HCT116 (cell line): ENCODE measurements around the gene SLC38A3.

Source experiments
- EGR1 ChIP-seq: IDR thresholded peaks from 2 replicates; pipeline ENCODE4 v1.6.1; 2012; ENCODE audit warnings: low read depth
- EZH2 ChIP-seq: fragments of 200-600 bp; sonication (generic); IDR thresholded peaks from 2 replicates; pipeline ENCODE4 v1.6.1; 2017; ENCODE audit warnings: antibody characterized with exemption, mixed run types
- EZH2phosphoT487 ChIP-seq: fragments of 200-600 bp; IDR thresholded peaks from 2 replicates; pipeline ENCODE4 v1.6.1; 2018; ENCODE audit warnings: antibody characterized with exemption, borderline replicate concordance
- FOSL1 ChIP-seq: IDR thresholded peaks from 2 replicates; pipeline ENCODE4 v1.6.1; 2012; ENCODE audit warnings: low read depth
- POLR2A ChIP-seq: IDR thresholded peaks from 2 replicates; pipeline ENCODE4 v1.7.0; 2011; ENCODE audit warnings: borderline replicate concordance; ENCODE audit not compliant: insufficient read depth, insufficient read length; ENCODE audit errors: extremely low read depth
- RAD21 ChIP-seq: IDR thresholded peaks from 2 replicates; pipeline ENCODE4 v1.6.1; 2012; ENCODE audit warnings: low read depth, mild to moderate bottlenecking
- SP1 ChIP-seq: IDR thresholded peaks from 2 replicates; pipeline ENCODE4 v1.6.1; 2012; ENCODE audit warnings: low read depth
- TCF7L2 ChIP-seq: IDR thresholded peaks from 2 replicates; pipeline ENCODE4 v1.7.0; 2011; ENCODE audit warnings: borderline replicate concordance, inconsistent platforms; ENCODE audit not compliant: insufficient read depth, insufficient read length; ENCODE audit errors: extremely low read depth
- ZFX ChIP-seq: fragments of 450-650 bp; IDR thresholded peaks from 2 replicates; pipeline ENCODE4 v1.6.1; 2017
- TF ChIP-seq, protein P1 (sequence below), 3 experiments: fragments of 200-600 bp in 1 of 3; sonication (generic) in 1 of 3; IDR thresholded peaks in 2 of 3; conservative IDR thresholded peaks in 1 of 3; 2 replicates each; pipeline ENCODE4 v1.5.1; 2012 to 2017; ENCODE audit warnings: low read depth in 2 of 3, low read length in 2 of 3, antibody characterized with exemption in 1 of 3, borderline replicate concordance in 1 of 3, control low read depth in 1 of 3, mild to moderate bottlenecking in 1 of 3, mixed read lengths in 1 of 3, mixed run types in 1 of 3, moderate library complexity in 1 of 3; ENCODE audit not compliant: insufficient read depth in 1 of 3
- TF ChIP-seq, protein P2 (sequence below): IDR thresholded peaks from 2 replicates; pipeline ENCODE4 v1.6.1; 2012; ENCODE audit warnings: low read depth

DNA sequence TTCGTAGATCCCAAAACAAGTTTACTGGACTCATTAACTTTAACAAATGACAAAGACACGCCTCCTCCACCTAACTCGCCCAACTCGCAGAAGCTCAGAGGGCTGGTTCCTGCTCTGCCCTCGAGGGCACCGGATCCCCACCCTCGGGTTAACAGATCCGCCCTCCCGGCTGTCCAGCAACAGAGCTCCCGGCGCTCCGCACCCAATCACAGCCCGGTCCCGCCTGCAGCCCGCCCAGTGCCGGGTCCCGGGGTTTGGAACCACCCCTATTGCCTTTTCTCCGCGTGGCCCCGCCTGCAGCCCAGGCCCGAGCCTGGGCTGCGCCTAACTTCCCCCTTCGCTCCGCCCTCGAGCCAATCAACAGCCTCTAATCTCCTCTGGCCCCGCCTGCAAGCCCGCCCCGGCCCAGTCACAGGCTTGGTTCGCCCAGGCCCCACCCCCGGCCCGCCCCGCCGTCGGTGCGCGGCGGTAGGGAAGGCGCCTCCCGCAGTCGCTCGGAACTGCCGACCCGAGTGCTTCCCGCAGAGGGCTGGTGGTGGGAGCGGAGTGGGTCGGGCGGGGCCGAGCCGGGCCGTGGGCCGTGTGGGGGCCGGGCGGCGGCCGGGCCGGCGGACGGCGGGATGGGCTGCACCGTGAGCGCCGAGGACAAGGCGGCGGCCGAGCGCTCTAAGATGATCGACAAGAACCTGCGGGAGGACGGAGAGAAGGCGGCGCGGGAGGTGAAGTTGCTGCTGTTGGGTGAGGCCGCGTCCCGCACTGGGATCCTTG is 30.8 kb downstream of the SLC38A3 start, which contains the start of gene GNAI2:
- TF ChIP-seq TCF7L2: no peak
- TF ChIP-seq, protein P1, sequence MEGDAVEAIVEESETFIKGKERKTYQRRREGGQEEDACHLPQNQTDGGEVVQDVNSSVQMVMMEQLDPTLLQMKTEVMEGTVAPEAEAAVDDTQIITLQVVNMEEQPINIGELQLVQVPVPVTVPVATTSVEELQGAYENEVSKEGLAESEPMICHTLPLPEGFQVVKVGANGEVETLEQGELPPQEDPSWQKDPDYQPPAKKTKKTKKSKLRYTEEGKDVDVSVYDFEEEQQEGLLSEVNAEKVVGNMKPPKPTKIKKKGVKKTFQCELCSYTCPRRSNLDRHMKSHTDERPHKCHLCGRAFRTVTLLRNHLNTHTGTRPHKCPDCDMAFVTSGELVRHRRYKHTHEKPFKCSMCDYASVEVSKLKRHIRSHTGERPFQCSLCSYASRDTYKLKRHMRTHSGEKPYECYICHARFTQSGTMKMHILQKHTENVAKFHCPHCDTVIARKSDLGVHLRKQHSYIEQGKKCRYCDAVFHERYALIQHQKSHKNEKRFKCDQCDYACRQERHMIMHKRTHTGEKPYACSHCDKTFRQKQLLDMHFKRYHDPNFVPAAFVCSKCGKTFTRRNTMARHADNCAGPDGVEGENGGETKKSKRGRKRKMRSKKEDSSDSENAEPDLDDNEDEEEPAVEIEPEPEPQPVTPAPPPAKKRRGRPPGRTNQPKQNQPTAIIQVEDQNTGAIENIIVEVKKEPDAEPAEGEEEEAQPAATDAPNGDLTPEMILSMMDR (IDR thresholded peaks at IDR 0.05 in 2 of 3, conservative IDR thresholded peaks at IDR 0.05 in 1 of 3; ENCODE audit: borderline replicate concordance in 1 of 3, insufficient read depth in 1 of 3, low read depth in 2 of 3, low read length in 2 of 3): no peak
- peak; percentile 88 for TF ChIP-seq POLR2A
- TF ChIP-seq, protein P2, sequence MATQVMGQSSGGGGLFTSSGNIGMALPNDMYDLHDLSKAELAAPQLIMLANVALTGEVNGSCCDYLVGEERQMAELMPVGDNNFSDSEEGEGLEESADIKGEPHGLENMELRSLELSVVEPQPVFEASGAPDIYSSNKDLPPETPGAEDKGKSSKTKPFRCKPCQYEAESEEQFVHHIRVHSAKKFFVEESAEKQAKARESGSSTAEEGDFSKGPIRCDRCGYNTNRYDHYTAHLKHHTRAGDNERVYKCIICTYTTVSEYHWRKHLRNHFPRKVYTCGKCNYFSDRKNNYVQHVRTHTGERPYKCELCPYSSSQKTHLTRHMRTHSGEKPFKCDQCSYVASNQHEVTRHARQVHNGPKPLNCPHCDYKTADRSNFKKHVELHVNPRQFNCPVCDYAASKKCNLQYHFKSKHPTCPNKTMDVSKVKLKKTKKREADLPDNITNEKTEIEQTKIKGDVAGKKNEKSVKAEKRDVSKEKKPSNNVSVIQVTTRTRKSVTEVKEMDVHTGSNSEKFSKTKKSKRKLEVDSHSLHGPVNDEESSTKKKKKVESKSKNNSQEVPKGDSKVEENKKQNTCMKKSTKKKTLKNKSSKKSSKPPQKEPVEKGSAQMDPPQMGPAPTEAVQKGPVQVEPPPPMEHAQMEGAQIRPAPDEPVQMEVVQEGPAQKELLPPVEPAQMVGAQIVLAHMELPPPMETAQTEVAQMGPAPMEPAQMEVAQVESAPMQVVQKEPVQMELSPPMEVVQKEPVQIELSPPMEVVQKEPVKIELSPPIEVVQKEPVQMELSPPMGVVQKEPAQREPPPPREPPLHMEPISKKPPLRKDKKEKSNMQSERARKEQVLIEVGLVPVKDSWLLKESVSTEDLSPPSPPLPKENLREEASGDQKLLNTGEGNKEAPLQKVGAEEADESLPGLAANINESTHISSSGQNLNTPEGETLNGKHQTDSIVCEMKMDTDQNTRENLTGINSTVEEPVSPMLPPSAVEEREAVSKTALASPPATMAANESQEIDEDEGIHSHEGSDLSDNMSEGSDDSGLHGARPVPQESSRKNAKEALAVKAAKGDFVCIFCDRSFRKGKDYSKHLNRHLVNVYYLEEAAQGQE: no peak
- peak; percentile 35; the same call in 1 of the 2 replicates for TF ChIP-seq ZFX
- TF ChIP-seq EGR1: no peak
- no peak for TF ChIP-seq EZH2
- no peak for TF ChIP-seq RAD21
- TF ChIP-seq SP1: no peak
- TF ChIP-seq FOSL1: no peak
- no peak for TF ChIP-seq EZH2phosphoT487
